AG20443 (cell line): Measurements from ENCODE around the gene ZNF3.
"Not testable (repeated sequence)": the region's sequence is repeated elsewhere in the genome, so short reads cannot be mapped to it uniquely, and the experiment has no call there.

Source experiments
- DNase-seq: peaks from one replicate; pipeline ENCODE4 v3.0.0; 2012; ENCODE audit warnings: low spot score, mixed read lengths

ZNF3 gene

GRCh38 chr7:100081535-100082102 is at the start of gene ZNF3:
Gene ZNF3, minus strand, starts transcription at chr7:100081723. Its CDS starts 4,366 bp downstream, at chr7:100077357.
- DNase-seq, result peak; percentile 97

- peak; percentile 80 for DNase-seq
Measured at GRCh38 chr7:100130608-100131453, 49.3 kb upstream of the ZNF3 start.

DNA sequence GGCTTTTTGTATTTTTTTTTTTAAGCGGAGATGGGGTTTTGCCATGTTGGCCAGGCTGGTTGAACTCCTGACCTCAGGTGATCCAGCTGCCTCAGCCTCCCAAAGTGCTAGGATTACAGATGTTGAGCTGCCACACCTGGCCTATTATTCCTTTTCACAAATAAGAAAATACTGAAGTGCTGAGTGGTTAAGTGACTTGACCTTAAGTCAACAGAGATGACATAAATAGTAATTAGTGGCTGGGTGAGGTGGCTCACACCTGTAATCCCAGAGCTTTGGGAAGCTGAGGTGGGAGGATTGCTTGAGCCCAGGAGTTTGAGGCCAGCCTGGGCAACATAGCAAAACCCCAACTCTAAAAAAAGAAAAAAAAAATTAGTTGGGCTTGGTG is 48.7 kb upstream of the ZNF3 start:
- DNase-seq, result not testable (repeated sequence)

DNA sequence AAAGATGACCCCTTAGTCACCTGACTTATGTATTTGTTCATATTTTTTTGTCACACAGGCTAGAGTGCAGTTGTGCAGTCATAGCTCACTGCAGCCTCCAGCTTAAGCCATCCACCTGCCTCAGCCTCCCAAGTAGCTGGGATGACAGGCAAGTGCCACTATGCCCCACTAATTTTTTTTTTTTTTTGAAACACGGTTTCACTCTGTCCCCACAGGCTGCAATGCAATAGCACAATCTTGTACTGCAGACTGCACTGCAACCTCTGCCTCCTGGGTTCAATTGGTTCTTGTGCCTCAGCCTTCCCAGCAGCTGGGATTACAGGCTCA is 47.1 kb upstream of the ZNF3 start:
- no peak for DNase-seq

DNA sequence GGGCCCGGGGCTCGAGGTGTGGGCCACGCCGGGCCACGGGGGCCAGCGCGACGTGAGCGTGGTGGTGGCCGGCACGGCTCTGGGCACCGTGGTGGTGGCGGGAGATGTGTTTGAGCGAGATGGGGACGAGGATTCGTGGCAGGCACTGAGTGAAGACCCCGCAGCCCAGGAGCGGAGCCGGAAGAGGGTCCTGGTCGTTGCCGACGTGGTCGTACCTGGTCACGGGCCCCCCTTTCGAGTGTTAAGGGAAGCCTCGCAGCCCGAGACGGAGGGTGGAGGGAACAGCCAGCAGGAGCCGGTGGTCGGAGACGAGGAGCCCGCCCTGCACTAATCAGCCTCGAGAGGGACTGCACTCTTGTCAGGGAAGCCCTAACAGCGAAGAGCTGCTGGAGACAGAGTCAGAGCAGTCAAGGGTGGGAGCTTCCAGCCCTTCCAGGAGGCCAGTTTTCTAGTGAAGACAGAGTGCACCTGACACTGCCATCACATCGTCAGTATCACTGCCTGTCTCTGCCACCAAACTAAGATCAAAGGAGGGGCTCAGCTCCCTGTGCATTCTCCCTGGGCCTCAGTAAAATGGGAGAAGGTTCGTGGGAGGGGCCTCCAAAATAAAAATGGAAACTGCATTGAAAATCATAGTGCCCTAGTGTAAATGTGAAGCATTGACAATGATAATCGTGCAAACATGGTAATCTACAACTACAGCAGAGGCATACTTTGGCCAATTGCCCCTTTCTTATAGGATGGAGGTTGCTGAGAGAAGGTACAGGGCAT is 46.5 kb upstream of the ZNF3 start:
- no peak for DNase-seq

DNA sequence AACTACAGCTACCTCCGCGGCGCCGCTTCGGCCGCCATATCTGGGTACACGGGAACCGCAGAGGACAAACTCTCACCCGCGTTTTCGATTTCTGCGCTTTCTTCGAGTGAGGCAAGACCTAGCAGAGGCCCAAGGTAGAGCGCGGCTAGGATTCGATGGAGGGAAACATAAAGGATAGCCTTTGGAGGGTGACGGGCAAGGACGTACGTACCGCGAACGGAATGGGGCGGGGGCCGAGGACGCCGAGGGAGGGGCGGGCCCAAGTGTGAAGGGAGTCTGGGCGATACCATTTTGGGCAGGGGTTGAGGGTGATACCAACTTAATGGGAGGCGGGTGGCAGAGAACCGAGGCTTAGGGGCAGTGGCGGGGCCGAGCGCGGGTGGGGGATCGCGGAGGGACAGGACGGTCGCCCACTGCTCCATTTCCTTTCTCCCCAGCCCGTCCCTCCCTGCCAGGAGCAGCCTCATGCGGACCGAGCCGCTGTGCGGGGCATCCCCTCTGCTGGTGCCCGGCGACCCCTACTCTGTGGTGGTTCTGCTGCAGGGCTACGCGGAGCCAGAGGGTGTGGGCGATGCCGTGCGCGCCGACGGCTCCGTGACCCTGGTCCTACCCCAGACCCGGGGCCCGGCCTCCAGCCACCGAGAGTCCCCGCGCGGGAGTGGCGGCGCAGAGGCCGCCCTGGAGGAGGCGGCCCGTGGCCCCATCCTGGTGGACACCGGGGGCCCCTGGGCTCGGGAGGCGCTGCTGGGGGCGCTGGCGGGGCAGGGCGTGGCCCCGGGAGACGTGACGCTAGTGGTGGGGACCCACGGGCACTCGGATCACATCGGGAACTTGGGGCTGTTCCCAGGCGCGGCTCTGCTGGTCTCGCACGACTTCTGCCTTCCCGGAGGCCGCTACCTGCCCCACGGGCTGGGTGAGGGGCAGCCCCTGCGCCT is 45.7 kb upstream of the ZNF3 start, which contains the start of gene MBLAC1:
Gene MBLAC1 (plus strand): TSS at position 37 of the 935 bp plus-strand sequence. CDS start 429 bp downstream, at position 466.
- DNase-seq, result peak; percentile 95

GRCh38 chr7:100126239-100126930 is 44.9 kb upstream of the ZNF3 start:
- DNase-seq, result no peak

- no peak for DNase-seq
Measured at GRCh38 chr7:100124301-100125230, 43.0 kb upstream of the ZNF3 start.

GRCh38 chr7:100122568-100122967 is 41.0 kb upstream of the ZNF3 start:
- DNase-seq, result no peak

GRCh38 chr7:100122067-100122466 is 40.5 kb upstream of the ZNF3 start:
- DNase-seq, result no peak

- DNase-seq, result no peak
Measured at GRCh38 chr7:100120733-100121036, 39.2 kb upstream of the ZNF3 start.

DNA sequence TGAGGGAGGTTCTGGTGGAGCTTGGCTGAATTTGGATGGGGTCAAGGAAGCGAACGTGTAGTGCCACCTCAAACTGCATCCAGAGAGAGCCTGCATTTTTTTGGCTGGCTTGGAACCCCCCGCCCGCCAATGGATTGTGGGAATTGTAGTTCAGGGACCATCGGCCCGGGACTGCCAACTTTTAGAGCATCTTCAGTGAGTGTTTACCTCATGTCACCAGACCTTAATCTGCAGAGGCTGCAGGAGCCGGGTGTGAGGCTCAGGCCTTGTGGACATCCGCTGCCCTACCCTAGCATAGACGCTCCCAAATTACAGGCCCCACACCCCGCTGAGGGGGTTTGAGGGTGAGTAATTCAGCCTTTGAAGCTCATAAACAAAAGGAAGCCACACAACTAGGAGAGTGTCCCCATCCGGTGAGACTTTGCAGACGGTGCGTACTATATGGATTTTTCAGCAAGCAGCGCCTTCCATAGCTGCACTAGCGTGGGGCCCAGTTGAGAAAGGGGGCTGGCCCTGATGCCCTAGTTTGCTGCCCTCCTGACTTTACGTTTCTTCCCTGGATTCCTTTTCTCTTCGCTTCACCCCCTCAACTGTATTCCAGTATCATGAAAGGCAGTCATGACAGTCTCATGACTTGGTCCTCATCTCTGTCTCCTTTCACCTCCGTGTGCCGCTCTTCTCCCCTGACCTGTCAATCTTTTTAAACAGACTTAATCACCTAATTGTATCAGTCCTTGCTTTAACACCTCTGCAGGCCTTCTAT is 38.6 kb upstream of the ZNF3 start:
- DNase-seq, result peak; percentile 82

GRCh38 chr7:100119072-100119969 is 37.8 kb upstream of the ZNF3 start, which contains the start of the genes CNPY4 and TAF6:
Gene CNPY4, plus strand, starts transcription at chr7:100119634. Its CDS starts 111 bp downstream, at chr7:100119745.
Gene TAF6, minus strand, starts transcription at chr7:100119358. Its CDS starts 5,149 bp downstream, at chr7:100114209.
- DNase-seq, result peak; percentile 100

GRCh38 chr7:100118388-100119071 is 37.0 kb upstream of the ZNF3 start:
- no peak for DNase-seq

DNA sequence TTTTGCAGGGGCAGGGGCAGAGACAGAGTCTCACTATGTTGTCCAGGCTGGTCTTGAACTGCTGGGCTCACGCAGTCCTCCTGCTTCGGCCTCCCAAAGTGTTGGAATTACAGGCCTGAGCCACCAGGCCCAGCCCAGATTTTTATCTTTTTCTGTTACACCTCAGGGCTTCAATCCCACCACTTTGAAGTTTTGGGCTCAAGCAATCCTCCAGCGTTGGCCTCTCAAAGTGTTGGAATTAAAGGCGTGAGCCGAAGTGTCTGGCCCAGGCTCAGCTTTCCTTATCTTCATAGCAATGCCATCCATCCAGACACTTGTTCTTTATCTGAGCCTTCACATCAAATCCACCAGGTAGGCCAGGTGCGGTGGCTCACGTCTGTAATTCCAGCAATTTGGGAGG is 33.5 kb upstream of the ZNF3 start:
- DNase-seq, result no peak

- no peak for DNase-seq
Measured at GRCh38 chr7:100111914-100112313, 30.4 kb upstream of the ZNF3 start.

GRCh38 chr7:100111156-100111555 is 29.6 kb upstream of the ZNF3 start:
- DNase-seq, result no peak
